Hepatocyte (in vitro differentiated cells): ENCODE data around the gene ZNF831.

Experiments
- EZH2 ChIP-seq: fragments of 200-600 bp; sonication (generic); IDR thresholded peaks from 2 replicates; pipeline ENCODE4 v1.6.1; 2016; ENCODE audit warnings: antibody characterized with exemption, mild to moderate bottlenecking, borderline replicate concordance
- TF ChIP-seq, protein P1 (sequence below): fragments of 200-600 bp; sonication (generic); IDR thresholded peaks from 2 replicates; pipeline ENCODE4 v1.5.1; 2016; ENCODE audit warnings: antibody characterized with exemption, mild to moderate bottlenecking; ENCODE audit not compliant: poor library complexity

DNA sequence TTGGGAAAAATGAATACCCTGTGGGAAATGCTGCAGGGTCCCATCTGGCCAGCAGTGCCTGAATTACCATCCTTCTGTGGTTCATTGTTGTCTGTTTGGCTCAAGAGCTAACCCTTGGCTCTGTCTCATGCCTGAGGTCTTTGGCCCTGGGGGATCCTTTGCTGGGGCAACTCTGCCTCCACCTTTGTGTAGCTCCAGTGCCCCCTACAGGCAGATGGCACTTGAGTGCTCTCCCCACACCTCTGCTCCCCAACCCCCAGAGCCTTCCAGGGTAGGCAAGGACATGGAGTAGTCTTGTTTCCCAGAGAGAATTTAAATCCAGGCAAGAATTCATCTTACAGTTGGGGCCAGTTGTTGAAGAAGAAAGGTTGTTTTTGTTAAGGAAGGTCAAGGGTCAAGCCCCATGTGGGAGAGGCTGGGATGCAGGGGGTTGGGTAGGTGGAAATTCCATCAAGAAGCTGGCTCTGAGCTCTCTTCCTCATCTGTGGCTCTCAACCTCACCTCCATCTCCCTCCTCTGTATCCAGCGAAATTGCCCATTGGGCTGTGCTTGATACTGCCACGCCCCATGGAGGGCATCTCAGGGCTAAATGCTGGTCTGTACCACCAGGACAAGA is 44.2 kb downstream of the ZNF831 start:
- TF ChIP-seq, protein P1, sequence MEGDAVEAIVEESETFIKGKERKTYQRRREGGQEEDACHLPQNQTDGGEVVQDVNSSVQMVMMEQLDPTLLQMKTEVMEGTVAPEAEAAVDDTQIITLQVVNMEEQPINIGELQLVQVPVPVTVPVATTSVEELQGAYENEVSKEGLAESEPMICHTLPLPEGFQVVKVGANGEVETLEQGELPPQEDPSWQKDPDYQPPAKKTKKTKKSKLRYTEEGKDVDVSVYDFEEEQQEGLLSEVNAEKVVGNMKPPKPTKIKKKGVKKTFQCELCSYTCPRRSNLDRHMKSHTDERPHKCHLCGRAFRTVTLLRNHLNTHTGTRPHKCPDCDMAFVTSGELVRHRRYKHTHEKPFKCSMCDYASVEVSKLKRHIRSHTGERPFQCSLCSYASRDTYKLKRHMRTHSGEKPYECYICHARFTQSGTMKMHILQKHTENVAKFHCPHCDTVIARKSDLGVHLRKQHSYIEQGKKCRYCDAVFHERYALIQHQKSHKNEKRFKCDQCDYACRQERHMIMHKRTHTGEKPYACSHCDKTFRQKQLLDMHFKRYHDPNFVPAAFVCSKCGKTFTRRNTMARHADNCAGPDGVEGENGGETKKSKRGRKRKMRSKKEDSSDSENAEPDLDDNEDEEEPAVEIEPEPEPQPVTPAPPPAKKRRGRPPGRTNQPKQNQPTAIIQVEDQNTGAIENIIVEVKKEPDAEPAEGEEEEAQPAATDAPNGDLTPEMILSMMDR = peak; percentile 39
- no peak for TF ChIP-seq EZH2
